Upper lobe of left lung (tissue), 6 donors: Measurements from ENCODE around the gene NPHP1. TPM values are rescaled to one million over a fixed set of nuclear protein-coding genes. Genes with fewer than 3 reads are reported as not detected.
"Not testable (repeated sequence)": the region's sequence is repeated elsewhere in the genome, so short reads cannot be mapped to it uniquely, and the experiment has no call there.

ENCODE experiments used
- ATAC-seq, 2 donors: fragments of 200-7000 bp; cut with Tn5 transposase; one replicate each; pipeline ENCODE4 v1.9.1; 2022; ENCODE audit warnings: mild to moderate bottlenecking in 2 of 2, moderate library complexity in 2 of 2; ENCODE audit not compliant: low FRiP score in 2 of 2
- DNase-seq, 2 donors: peaks; one replicate each; pipeline ENCODE4 v3.0.0-alpha.2; 2019 to 2020
- H3K27ac ChIP-seq, 4 donors: fragments of 200-600 bp; sonication (generic); one replicate each; pipeline ENCODE4 v1.5.1; 2016 to 2019
- H3K27me3 ChIP-seq, 4 donors: fragments of 200-600 bp; sonication (generic); one replicate each; pipeline ENCODE4 v1.5.1; 2017 to 2019
- H3K36me3 ChIP-seq, 4 donors: fragments of 200-600 bp; sonication (generic); one replicate each; pipeline ENCODE4 v1.5.1; 2016 to 2019
- H3K4me1 ChIP-seq, 4 donors: fragments of 200-600 bp; sonication (generic); one replicate each; pipeline ENCODE4 v1.5.1; 2018 to 2019
- H3K4me3 ChIP-seq, 4 donors: fragments of 200-600 bp; sonication (generic); one replicate each; pipeline ENCODE4 v1.5.1; 2017 to 2019; ENCODE audit warnings: mild to moderate bottlenecking in 2 of 4, moderate library complexity in 1 of 4
- H3K9me3 ChIP-seq, 4 donors: fragments of 200-600 bp; sonication (generic); one replicate each; pipeline ENCODE4 v1.5.1; 2018 to 2019
- EP300 ChIP-seq, 4 donors: sonication (generic); formaldehyde crosslinking; IDR thresholded peaks; one replicate each; pipeline ENCODE4 v1.5.1; 2017; ENCODE audit warnings: antibody characterized with exemption in 4 of 4, control low read depth in 2 of 4
- POLR2A ChIP-seq, 4 donors: fragments of 450-650 bp; IDR thresholded peaks; one replicate each; pipeline ENCODE4 v1.5.1; 2016 to 2017; ENCODE audit warnings: antibody characterized with exemption in 4 of 4, mild to moderate bottlenecking in 2 of 4
- POLR2AphosphoS5 ChIP-seq, 2 donors: sonication (generic); formaldehyde crosslinking; IDR thresholded peaks; one replicate each; pipeline ENCODE4 v1.5.1; 2017; ENCODE audit warnings: antibody characterized with exemption in 2 of 2
- WGBS, 2 donors: methylation state at CpG; one replicate each; pipeline ENCODE4 v1.1.5; 2017 to 2018; 5-methylcytosine and 5-hydroxymethylcytosine counted together
- total RNA-seq, 6 donors: library from RNA; depleted of rRNA in 4 of 6; stranded (reverse); fragments of >200 nt in 4 of 6; gene quantifications; one replicate each; pipeline versions ENCODE4 v1.1.0 to v1.2.1, GENCODE V29; 2016 to 2021
- TF ChIP-seq, protein P1 (sequence below), 6 experiments: fragments of 450-650 bp in 4 of 6; fragments of 200-600 bp in 2 of 6; sonication (generic) in 2 of 6; IDR thresholded peaks; one replicate each; pipeline ENCODE4 v1.5.1; 2016 to 2019; ENCODE audit warnings: antibody characterized with exemption in 6 of 6
- donor health status: DM: no; HTN: no; CAD: no; lungs with moderate emphysema.
- donor health status: DM: no; HTN: yes; CAD: no; lungs with severe emphysema.

NPHP1 gene
- total RNA-seq, 6 donors from 2014 or later, result 3.2 to 18.4 (median 5.4) TPM

DNA sequence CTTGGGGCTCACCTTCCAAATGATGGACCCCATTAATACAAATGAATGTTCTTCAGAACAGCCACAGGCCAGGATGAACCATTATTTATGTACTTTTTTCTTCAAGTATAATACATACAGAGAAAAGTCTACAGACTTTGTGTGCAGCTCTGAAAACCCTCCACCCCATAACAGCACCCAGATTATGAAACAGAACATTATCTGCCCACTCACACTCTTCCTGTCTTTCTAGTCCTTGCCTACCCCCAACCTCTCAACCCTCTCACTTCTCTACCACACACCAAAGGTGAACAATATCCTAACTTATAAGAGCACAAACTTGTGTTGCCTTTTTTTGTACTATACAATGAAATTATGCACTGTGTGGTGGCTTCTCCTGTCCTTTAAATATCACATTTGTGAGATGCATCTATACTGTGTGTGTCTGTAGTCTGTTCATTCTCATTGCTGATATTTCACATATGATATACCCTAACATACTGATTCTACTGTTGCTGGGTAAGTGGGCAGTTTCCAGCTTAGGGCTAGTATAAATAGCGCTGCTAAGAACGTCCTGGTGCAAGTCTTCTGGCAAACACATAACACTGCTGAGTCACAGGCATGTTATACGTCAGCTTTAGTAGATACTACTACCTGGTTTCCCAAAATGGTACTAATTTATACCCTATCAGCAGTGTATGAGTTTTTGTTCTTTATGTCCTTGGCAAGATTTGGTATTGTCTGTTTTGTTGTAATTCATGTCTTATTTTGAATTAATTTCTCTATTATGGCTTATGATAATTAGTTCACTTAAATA lies 1.0 kb upstream of the NPHP1 start:
- Histone ChIP-seq H3K9me3 (no peaks in the 10 kb centered on the region), H3K27ac (no peak overlapping the region), H3K36me3 (peaks cover 0 to 10% (median 3%) of the 10 kb centered on the region in 4 donors), H3K27me3 (no peaks in the 10 kb centered on the region), H3K4me1 (peaks cover 0 to 18% (median 8%) of the 10 kb centered on the region in 4 donors), H3K4me3 (peak overlapping the region in 1 of 4 donors; percentile 80)
- no peak for ATAC-seq
- no peak for DNase-seq
- no peak for TF ChIP-seq POLR2AphosphoS5 (IDR thresholded peaks at IDR 0.05)
- TF ChIP-seq, protein P1, sequence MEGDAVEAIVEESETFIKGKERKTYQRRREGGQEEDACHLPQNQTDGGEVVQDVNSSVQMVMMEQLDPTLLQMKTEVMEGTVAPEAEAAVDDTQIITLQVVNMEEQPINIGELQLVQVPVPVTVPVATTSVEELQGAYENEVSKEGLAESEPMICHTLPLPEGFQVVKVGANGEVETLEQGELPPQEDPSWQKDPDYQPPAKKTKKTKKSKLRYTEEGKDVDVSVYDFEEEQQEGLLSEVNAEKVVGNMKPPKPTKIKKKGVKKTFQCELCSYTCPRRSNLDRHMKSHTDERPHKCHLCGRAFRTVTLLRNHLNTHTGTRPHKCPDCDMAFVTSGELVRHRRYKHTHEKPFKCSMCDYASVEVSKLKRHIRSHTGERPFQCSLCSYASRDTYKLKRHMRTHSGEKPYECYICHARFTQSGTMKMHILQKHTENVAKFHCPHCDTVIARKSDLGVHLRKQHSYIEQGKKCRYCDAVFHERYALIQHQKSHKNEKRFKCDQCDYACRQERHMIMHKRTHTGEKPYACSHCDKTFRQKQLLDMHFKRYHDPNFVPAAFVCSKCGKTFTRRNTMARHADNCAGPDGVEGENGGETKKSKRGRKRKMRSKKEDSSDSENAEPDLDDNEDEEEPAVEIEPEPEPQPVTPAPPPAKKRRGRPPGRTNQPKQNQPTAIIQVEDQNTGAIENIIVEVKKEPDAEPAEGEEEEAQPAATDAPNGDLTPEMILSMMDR (IDR thresholded peaks at IDR 0.05), result no peak
- WGBS, 2 donors, result 62 to 63% methylated on average over 3 of the region's 3 CpGs

DNA sequence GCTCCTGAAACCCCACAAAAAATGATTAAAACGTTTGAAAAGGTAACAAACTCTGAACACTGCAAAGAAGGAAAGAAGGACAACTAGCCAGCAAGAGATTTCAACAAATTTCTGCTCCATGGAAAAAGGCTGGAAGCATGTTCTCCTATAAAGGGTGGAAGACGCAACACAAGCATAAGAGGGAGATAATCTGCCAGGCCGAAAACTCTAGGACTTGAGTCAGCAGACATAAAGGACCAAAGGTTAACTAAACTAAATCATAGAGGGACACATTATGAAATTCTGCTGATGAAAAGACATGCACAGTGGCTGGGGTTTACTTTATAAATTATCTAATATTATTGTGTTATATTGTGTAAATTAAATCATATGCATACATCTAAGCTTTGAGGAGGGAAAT lies 6.8 kb downstream of the NPHP1 start:
- H3K9me3 ChIP-seq, result no peaks in the 10 kb centered on the region
- H3K27me3 ChIP-seq, result no peaks in the 10 kb centered on the region
- no peak overlapping the region for H3K4me3 ChIP-seq
- ATAC-seq (no peak), DNase-seq (no peak)
- peaks cover 0 to 4% (median 0%) of the 10 kb centered on the region in 4 donors for H3K36me3 ChIP-seq
- TF ChIP-seq POLR2A (IDR thresholded peaks at IDR 0.05) (no peak), POLR2AphosphoS5 (IDR thresholded peaks at IDR 0.05) (no peak), EP300 (IDR thresholded peaks at IDR 0.05) (no peak)
- TF ChIP-seq, protein P1 (IDR thresholded peaks at IDR 0.05), result no peak
- H3K27ac ChIP-seq, result no peak overlapping the region
- no peaks in the 10 kb centered on the region for H3K4me1 ChIP-seq
- WGBS, 2 donors, result 73 to 82% methylated on average over 3 of the region's 3 CpGs

DNA sequence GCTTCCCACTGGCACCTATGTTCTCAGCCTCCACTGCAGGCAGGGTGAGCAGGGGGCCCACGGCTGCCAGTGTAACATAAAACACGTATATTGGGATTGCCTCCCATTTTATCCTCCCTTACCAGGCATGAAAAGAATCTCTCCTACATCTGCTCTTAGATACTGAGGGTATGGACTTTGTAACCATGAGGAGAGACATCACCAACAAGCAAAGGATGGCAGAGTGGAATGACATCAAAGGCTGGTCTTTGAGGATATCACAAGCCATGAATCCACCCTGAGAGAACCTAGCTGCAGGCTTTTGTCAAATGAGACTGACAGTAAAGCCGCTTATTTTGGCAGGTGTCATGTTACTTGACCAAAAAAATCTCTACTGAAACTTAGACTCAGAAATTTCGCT lies 7.4 kb downstream of the NPHP1 start:
- H3K27ac ChIP-seq, result no peak overlapping the region
- ATAC-seq (no peak), DNase-seq (no peak)
- H3K9me3 ChIP-seq, result no peaks in the 10 kb centered on the region
- H3K4me3 ChIP-seq, result no peak overlapping the region
- no peaks in the 10 kb centered on the region for H3K4me1 ChIP-seq
- 85 to 86% methylated on average over 4 of the region's 4 CpGs for WGBS, 2 donors
- no peaks in the 10 kb centered on the region for H3K27me3 ChIP-seq
- TF ChIP-seq POLR2AphosphoS5 (IDR thresholded peaks at IDR 0.05), result no peak
- no peak for TF ChIP-seq POLR2A (IDR thresholded peaks at IDR 0.05)
- TF ChIP-seq EP300 (IDR thresholded peaks at IDR 0.05), result no peak
- TF ChIP-seq, protein P1 (IDR thresholded peaks at IDR 0.05), result no peak
- H3K36me3 ChIP-seq, result peaks cover 0 to 4% (median 0%) of the 10 kb centered on the region in 4 donors

DNA sequence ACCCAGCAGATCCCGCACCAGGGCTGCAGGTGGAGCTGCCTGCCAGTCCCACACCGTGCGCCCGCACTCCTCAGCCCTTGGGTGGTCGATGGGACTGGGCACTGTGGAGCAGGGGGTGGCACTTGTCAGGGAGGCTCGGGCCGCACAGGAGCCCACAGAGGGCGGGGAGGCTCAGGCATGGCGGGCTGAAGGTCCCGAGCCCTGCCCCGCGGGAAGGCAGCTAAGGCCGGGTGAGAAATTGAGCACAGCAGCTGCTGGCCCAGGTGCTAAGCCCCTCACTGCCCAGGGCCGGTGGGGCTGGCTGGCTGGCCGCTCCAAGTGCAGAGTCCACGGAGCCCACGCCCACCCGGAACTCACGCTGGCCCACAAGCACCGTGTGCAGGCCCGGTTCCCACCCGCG lies 14.6 kb downstream of the NPHP1 start:
- H3K4me1 ChIP-seq, H3K36me3 ChIP-seq, H3K27me3 ChIP-seq, H3K9me3 ChIP-seq, H3K4me3 ChIP-seq, ATAC-seq, H3K27ac ChIP-seq: not testable (repeated sequence)
- 95% methylated on average over 8 to 23 of the region's 23 CpGs for WGBS, 2 donors
- DNase-seq, result peak in 1 of 2 donors; percentile 65

DNA sequence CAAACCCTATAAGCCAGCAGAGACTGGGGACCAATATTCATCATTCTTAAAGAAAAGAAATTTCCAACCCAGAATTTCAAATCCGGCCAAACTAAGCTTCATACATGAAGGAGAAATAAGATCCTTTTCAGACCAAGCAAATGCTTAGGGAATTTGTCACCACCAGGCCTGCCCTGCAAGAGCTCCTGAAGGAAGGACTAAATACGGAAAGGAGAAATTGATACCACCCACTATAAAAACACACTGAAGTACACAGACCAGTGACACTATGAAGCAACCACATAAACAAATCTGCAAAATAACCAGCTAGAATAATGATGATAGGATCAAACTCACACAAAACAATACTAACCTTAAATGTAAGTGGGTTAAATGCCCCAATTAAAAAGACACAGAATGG lies 22.4 kb downstream of the NPHP1 start:
- TF ChIP-seq, protein P1 (IDR thresholded peaks at IDR 0.05), result no peak
- TF ChIP-seq POLR2A (IDR thresholded peaks at IDR 0.05), result no peak
- TF ChIP-seq EP300 (IDR thresholded peaks at IDR 0.05), result no peak
- no peak for TF ChIP-seq POLR2AphosphoS5 (IDR thresholded peaks at IDR 0.05)
- WGBS, 2 donors, result 94 to 97% methylated on average over 2 of the region's 2 CpGs
- no peak for DNase-seq
- H3K9me3 ChIP-seq, result peaks cover 0 to 6% (median 2%) of the 10 kb centered on the region in 4 donors
- ATAC-seq, result no peak
- no peaks in the 10 kb centered on the region for H3K4me1 ChIP-seq
- no peaks in the 10 kb centered on the region for H3K36me3 ChIP-seq
- H3K27ac ChIP-seq, result no peak overlapping the region
- no peak overlapping the region for H3K4me3 ChIP-seq
- no peaks in the 10 kb centered on the region for H3K27me3 ChIP-seq
